GM23338 (cell line): Measurements from ENCODE around the gene HSPG2. TPM values are rescaled to one million over a fixed set of nuclear protein-coding genes. Genes with fewer than 3 reads are reported as not detected.

ENCODE experiments used
- ATAC-seq: fragments of 200-7000 bp; cut with Tn5 transposase; 3 replicates; pipeline ENCODE4 v1.9.1; 2020
- DNase-seq: peaks from one replicate; pipeline ENCODE4 v3.0.0-alpha.2; 2015; ENCODE audit warnings: low spot score
- H2AFZ ChIP-seq: fragments of 200-600 bp; sonication (generic); 2 replicates; pipeline ENCODE4 v1.8.0; 2016; ENCODE audit warnings: antibody characterized with exemption, mild to moderate bottlenecking, moderate library complexity
- H3F3A ChIP-seq: fragments of 200-600 bp; sonication (generic); replicated peaks from 2 replicates; pipeline ENCODE4 v1.8.0; 2017; ENCODE audit warnings: antibody characterized with exemption, mixed run types, low read depth
- H3K27ac ChIP-seq: fragments of 200-600 bp; sonication (generic); 2 replicates; pipeline ENCODE4 v1.6.1; 2016; ENCODE audit warnings: low read depth
- H3K27me3 ChIP-seq: fragments of 200-600 bp; sonication (generic); 2 replicates; pipeline ENCODE4 v1.8.0; 2016; ENCODE audit warnings: mild to moderate bottlenecking, mixed run types, moderate library complexity; ENCODE audit not compliant: insufficient read depth
- H3K36me3 ChIP-seq: fragments of 200-600 bp; sonication (generic); 2 replicates; pipeline ENCODE4 v1.8.0; 2016; ENCODE audit warnings: mild to moderate bottlenecking; ENCODE audit not compliant: insufficient read depth
- H3K4me1 ChIP-seq: fragments of 200-600 bp; sonication (generic); 2 replicates; pipeline ENCODE4 v1.8.0; 2016; ENCODE audit warnings: mild to moderate bottlenecking, moderate library complexity; ENCODE audit not compliant: insufficient read depth
- H3K4me2 ChIP-seq: fragments of 200-600 bp; sonication (generic); 2 replicates; pipeline ENCODE4 v1.7.1; 2017; ENCODE audit warnings: mixed run types
- H3K4me3 ChIP-seq: fragments of 200-600 bp; sonication (generic); 2 replicates; pipeline ENCODE4 v1.6.1; 2016; ENCODE audit warnings: mixed run types
- H3K79me2 ChIP-seq: fragments of 200-600 bp; sonication (generic); replicated peaks from 2 replicates; pipeline ENCODE4 v1.8.0; 2017; ENCODE audit warnings: mild to moderate bottlenecking; ENCODE audit not compliant: insufficient read depth
- H3K9me2 ChIP-seq: fragments of 200-600 bp; sonication (generic); 2 replicates; pipeline ENCODE4 v1.8.0; 2017; ENCODE audit not compliant: insufficient read depth
- H4K20me1 ChIP-seq: fragments of 200-600 bp; sonication (generic); replicated peaks from 2 replicates; pipeline ENCODE4 v1.8.0; 2017; ENCODE audit warnings: mild to moderate bottlenecking; ENCODE audit not compliant: insufficient read depth
- H3K27ac Mint-ChIP-seq: 2 replicates; pipeline ENCODE4 v1.8.0; 2020; ENCODE audit warnings: inconsistent platforms, mild to moderate bottlenecking, moderate library complexity, mixed read lengths
- H3K27me3 Mint-ChIP-seq: 3 replicates; pipeline ENCODE4 v1.8.0; 2022; ENCODE audit warnings: low read depth, mild to moderate bottlenecking, moderate library complexity, mixed read lengths, inconsistent platforms; ENCODE audit not compliant: insufficient read depth, poor library complexity
- H3K36me3 Mint-ChIP-seq: 3 replicates; pipeline ENCODE4 v1.8.0; 2021; ENCODE audit warnings: low read depth, mild to moderate bottlenecking, inconsistent platforms, moderate library complexity, mixed read lengths
- H3K4me1 Mint-ChIP-seq: 3 replicates; pipeline ENCODE4 v1.8.0; 2020; ENCODE audit warnings: mild to moderate bottlenecking, inconsistent platforms, mixed read lengths
- H3K4me3 Mint-ChIP-seq: 3 replicates; pipeline ENCODE4 v1.8.0; 2021; ENCODE audit warnings: moderate library complexity, mild to moderate bottlenecking, inconsistent platforms, mixed read lengths
- H3K9me3 Mint-ChIP-seq: 3 replicates; pipeline ENCODE4 v1.8.0; 2020; ENCODE audit warnings: moderate library complexity, mild to moderate bottlenecking, inconsistent platforms, mixed read lengths
- ETS1 ChIP-seq: IDR thresholded peaks from 2 replicates; pipeline ENCODE4 v1.6.1; 2016; ENCODE audit warnings: antibody characterized with exemption
- EZH2 ChIP-seq: fragments of 200-600 bp; sonication (generic); IDR thresholded peaks from one replicate; pipeline ENCODE4 v1.8.0; 2017; ENCODE audit warnings: antibody characterized with exemption, mild to moderate bottlenecking, low read depth; ENCODE audit not compliant: unreplicated experiment
- EZH2phosphoT487 ChIP-seq: fragments of 200-600 bp; sonication (generic); IDR thresholded peaks from one replicate; pipeline ENCODE4 v1.8.1; 2018; ENCODE audit warnings: antibody characterized with exemption; ENCODE audit not compliant: unreplicated experiment
- JUNB ChIP-seq: IDR thresholded peaks from one replicate; pipeline ENCODE4 v1.6.1; 2016; ENCODE audit warnings: antibody characterized with exemption; ENCODE audit not compliant: unreplicated experiment
- NANOG ChIP-seq: IDR thresholded peaks from 2 replicates; pipeline ENCODE4 v1.6.1; 2016; ENCODE audit warnings: antibody characterized with exemption, borderline replicate concordance
- POLR2AphosphoS5 ChIP-seq: IDR thresholded peaks from 2 replicates; pipeline ENCODE4 v1.6.1; 2016; ENCODE audit warnings: antibody characterized with exemption, low read depth
- REST ChIP-seq: IDR thresholded peaks from one replicate; pipeline ENCODE4 v1.6.1; 2018; ENCODE audit warnings: antibody characterized with exemption; ENCODE audit not compliant: unreplicated experiment
- STAT1 ChIP-seq: IDR thresholded peaks from one replicate; pipeline ENCODE4 v1.6.1; 2016; ENCODE audit warnings: antibody characterized with exemption; ENCODE audit not compliant: unreplicated experiment
- ZNF114 ChIP-seq: fragments of 250-450 bp; sonication (Bioruptor Pico); IDR thresholded peaks from 2 replicates; pipeline ENCODE4 v1.5.0; 2020; ENCODE audit warnings: mild to moderate bottlenecking, moderate library complexity
- ZNF331 ChIP-seq: fragments of 250-450 bp; sonication (Bioruptor Pico); IDR thresholded peaks from 2 replicates; pipeline ENCODE4 v1.5.0; 2020; ENCODE audit warnings: low read depth, mild to moderate bottlenecking, moderate library complexity
- polyA plus RNA-seq: library from polyadenylated mRNA; unstranded; fragments of >200 nt; fragmentation: Nextera tagmentation; extraction: Ambion mirVana; gene quantifications from 2 replicates; pipeline ENCODE4 v1.2.1, GENCODE V29; 2016
- total RNA-seq: library from RNA; depleted of rRNA; stranded (reverse); fragments of >200 nt; shearing (Covaris generic); gene quantifications from 2 replicates; pipeline ENCODE4 v1.2.3, GENCODE V29; 2014
- TF ChIP-seq, protein P1 (sequence below), 2 experiments: fragments of 200-600 bp in 1 of 2; sonication (generic) in 1 of 2; conservative IDR thresholded peaks; 2 replicates each; pipeline versions ENCODE4 v1.5.1 to v1.6.1; 2016 to 2017; ENCODE audit warnings: antibody characterized with exemption in 2 of 2, low read depth in 2 of 2, mild to moderate bottlenecking in 2 of 2, moderate library complexity in 1 of 2
- TF ChIP-seq, protein P2 (sequence below): fragments of 250-450 bp; sonication (Bioruptor Pico); IDR thresholded peaks from 2 replicates; pipeline ENCODE4 v1.5.0; 2020; ENCODE audit warnings: mild to moderate bottlenecking, moderate library complexity

Gene HSPG2
- total and polyA plus RNA-seq, 2 experiments from 2014 or later: 14.9 to 70.8 TPM

DNA sequence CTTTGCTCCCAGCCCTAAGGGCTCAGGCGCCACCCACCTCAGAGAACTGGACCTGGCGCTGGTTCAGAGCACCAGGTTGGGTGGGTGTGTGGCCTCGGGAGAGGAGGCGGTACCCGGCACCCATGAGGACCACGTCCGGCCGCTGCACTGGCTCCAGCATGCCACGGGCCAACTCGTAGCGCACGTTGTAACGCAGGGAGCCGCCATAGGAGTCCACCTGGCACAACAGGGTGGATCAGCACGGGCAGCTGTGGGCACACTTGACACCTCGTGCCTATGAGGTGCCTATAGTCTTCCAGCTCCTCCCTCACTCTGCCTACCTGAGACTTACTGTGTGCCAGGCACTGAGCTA is 56.5 kb downstream of the HSPG2 start:
- Histone ChIP-seq H3K4me1 (no peaks in the 10 kb centered on the region), H3K4me2 (no peak overlapping the region), H3F3A (no peaks in the 10 kb centered on the region), H2AFZ (no peak overlapping the region), H3K79me2 (no peaks in the 10 kb centered on the region), H3K27ac (no peak overlapping the region), H3K4me3 (no peak overlapping the region), H3K27me3 (no peaks in the 10 kb centered on the region), H3K9me2 (no peaks in the 10 kb centered on the region), H3K36me3 (no peaks in the 10 kb centered on the region; the same call in 1 of the 2 replicates), H4K20me1 (no peaks in the 10 kb centered on the region)
- TF ChIP-seq EZH2 (no peak), ETS1 (no peak), EZH2phosphoT487 (no peak), NANOG (no peak), STAT1 (no peak), POLR2AphosphoS5 (no peak), JUNB (no peak), REST (no peak), ZNF331 (no peak), ZNF114 (CRISPR knock-in tag) (no peak)
- TF ChIP-seq, protein P1, sequence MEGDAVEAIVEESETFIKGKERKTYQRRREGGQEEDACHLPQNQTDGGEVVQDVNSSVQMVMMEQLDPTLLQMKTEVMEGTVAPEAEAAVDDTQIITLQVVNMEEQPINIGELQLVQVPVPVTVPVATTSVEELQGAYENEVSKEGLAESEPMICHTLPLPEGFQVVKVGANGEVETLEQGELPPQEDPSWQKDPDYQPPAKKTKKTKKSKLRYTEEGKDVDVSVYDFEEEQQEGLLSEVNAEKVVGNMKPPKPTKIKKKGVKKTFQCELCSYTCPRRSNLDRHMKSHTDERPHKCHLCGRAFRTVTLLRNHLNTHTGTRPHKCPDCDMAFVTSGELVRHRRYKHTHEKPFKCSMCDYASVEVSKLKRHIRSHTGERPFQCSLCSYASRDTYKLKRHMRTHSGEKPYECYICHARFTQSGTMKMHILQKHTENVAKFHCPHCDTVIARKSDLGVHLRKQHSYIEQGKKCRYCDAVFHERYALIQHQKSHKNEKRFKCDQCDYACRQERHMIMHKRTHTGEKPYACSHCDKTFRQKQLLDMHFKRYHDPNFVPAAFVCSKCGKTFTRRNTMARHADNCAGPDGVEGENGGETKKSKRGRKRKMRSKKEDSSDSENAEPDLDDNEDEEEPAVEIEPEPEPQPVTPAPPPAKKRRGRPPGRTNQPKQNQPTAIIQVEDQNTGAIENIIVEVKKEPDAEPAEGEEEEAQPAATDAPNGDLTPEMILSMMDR (conservative IDR thresholded peaks at IDR 0.05; ENCODE audit: low read depth in 2 of 2): no peak
- TF ChIP-seq, protein P2, sequence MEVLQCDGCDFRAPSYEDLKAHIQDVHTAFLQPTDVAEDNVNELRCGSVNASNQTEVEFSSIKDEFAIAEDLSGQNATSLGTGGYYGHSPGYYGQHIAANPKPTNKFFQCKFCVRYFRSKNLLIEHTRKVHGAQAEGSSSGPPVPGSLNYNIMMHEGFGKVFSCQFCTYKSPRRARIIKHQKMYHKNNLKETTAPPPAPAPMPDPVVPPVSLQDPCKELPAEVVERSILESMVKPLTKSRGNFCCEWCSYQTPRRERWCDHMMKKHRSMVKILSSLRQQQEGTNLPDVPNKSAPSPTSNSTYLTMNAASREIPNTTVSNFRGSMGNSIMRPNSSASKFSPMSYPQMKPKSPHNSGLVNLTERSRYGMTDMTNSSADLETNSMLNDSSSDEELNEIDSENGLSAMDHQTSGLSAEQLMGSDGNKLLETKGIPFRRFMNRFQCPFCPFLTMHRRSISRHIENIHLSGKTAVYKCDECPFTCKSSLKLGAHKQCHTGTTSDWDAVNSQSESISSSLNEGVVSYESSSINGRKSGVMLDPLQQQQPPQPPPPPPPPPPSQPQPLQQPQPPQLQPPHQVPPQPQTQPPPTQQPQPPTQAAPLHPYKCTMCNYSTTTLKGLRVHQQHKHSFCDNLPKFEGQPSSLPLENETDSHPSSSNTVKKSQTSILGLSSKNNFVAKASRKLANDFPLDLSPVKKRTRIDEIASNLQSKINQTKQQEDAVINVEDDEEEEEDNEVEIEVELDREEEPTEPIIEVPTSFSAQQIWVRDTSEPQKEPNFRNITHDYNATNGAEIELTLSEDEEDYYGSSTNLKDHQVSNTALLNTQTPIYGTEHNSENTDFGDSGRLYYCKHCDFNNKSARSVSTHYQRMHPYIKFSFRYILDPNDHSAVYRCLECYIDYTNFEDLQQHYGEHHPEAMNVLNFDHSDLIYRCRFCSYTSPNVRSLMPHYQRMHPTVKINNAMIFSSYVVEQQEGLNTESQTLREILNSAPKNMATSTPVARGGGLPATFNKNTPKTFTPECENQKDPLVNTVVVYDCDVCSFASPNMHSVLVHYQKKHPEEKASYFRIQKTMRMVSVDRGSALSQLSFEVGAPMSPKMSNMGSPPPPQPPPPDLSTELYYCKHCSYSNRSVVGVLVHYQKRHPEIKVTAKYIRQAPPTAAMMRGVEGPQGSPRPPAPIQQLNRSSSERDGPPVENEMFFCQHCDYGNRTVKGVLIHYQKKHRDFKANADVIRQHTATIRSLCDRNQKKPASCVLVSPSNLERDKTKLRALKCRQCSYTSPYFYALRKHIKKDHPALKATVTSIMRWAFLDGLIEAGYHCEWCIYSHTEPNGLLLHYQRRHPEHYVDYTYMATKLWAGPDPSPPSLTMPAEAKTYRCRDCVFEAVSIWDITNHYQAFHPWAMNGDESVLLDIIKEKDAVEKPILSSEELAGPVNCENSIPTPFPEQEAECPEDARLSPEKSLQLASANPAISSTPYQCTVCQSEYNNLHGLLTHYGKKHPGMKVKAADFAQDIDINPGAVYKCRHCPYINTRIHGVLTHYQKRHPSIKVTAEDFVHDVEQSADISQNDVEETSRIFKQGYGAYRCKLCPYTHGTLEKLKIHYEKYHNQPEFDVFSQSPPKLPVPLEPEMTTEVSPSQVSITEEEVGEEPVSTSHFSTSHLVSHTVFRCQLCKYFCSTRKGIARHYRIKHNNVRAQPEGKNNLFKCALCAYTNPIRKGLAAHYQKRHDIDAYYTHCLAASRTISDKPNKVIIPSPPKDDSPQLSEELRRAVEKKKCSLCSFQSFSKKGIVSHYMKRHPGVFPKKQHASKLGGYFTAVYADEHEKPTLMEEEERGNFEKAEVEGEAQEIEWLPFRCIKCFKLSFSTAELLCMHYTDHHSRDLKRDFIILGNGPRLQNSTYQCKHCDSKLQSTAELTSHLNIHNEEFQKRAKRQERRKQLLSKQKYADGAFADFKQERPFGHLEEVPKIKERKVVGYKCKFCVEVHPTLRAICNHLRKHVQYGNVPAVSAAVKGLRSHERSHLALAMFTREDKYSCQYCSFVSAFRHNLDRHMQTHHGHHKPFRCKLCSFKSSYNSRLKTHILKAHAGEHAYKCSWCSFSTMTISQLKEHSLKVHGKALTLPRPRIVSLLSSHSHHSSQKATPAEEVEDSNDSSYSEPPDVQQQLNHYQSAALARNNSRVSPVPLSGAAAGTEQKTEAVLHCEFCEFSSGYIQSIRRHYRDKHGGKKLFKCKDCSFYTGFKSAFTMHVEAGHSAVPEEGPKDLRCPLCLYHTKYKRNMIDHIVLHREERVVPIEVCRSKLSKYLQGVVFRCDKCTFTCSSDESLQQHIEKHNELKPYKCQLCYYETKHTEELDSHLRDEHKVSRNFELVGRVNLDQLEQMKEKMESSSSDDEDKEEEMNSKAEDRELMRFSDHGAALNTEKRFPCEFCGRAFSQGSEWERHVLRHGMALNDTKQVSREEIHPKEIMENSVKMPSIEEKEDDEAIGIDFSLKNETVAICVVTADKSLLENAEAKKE (CRISPR knock-in tag): no peak
- H3K27ac Mint-ChIP-seq: no peak overlapping the region
- H3K36me3 Mint-ChIP-seq: peaks cover 25% of the 10 kb centered on the region; the same call in 2 of the 3 replicates
- DNase-seq (no peak), ATAC-seq (no peak)
- no peak overlapping the region for H3K4me3 Mint-ChIP-seq
- H3K27me3 Mint-ChIP-seq: peaks cover 7% of the 10 kb centered on the region
- H3K4me1 Mint-ChIP-seq: no peaks in the 10 kb centered on the region
- no peaks in the 10 kb centered on the region for H3K9me3 Mint-ChIP-seq
